GM18951 (cell line): Measurements from ENCODE around the gene PTCH1.

ENCODE experiments used
- POLR2A ChIP-seq: IDR thresholded peaks from 4 replicates; pipeline ENCODE4 v1.6.1; 2011; ENCODE audit warnings: mild to moderate bottlenecking; ENCODE audit not compliant: insufficient read length, insufficient read depth; ENCODE audit errors: extremely low read depth
- in situ Hi-C: fragments of 300-500 bp; cut with MboI; formaldehyde crosslinking; loops from one replicate; pipeline ENCODE4 v1.12.0; 2022; ENCODE audit warnings: low sequenced_read_pairs, mixed read lengths, inconsistent platforms; ENCODE audit not compliant: unreplicated experiment

Gene PTCH1

GRCh38 chr9:95446984-95447383, 69.8 kb downstream of the PTCH1 start:
- TF ChIP-seq POLR2A: no peak
- in situ Hi-C loops: no loop called here

DNA sequence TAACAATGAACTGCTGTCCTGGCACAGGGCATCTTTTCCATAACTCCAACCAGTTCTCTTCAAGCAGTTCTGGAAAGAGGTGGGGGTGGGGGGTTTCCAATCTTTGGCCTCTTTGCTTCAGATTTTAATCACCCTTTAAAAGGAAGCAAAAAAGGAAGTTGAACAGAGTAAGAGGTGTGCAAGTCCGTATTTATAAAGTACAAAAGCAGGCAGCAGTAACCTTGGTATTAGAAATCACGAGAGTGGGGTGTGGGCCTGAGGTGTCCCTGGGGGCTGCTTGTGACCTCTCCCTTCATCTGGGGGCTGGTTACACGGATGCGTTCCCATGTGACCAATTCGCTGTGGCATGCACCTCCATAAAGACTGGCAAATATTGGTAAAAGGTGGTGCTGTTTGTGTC, 70.5 kb downstream of the PTCH1 start:
- in situ Hi-C loops: no loop called here
- no peak for TF ChIP-seq POLR2A

- TF ChIP-seq POLR2A: no peak
- in situ Hi-C loops: no loop called here
These were observed 72.6 kb downstream of the PTCH1 start for GRCh38 chr9:95444160-95444559.

- in situ Hi-C loops: no loop called here
- TF ChIP-seq POLR2A: no peak
These were observed 73.5 kb downstream of the PTCH1 start for GRCh38 chr9:95443301-95443700.

DNA sequence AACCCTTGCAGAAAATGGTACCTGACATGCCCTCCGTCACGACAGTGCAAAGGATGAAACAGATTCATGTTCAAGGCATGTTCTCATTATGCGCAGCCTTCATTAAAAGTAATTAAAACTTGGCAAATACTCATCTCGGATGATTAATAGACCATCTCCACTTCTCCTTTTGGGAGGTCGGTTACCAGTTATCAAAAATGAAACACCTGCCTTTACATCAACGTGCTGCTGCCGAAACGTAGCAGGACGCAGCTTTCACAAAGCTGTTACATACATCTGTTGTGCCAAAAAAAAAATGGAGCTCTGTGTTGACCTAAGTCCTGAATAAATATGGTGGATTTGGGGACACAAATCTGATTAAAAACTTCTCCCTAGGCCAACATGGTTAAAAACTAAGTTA, 75.7 kb downstream of the PTCH1 start:
- in situ Hi-C loops: no loop called here
- no peak for TF ChIP-seq POLR2A

DNA sequence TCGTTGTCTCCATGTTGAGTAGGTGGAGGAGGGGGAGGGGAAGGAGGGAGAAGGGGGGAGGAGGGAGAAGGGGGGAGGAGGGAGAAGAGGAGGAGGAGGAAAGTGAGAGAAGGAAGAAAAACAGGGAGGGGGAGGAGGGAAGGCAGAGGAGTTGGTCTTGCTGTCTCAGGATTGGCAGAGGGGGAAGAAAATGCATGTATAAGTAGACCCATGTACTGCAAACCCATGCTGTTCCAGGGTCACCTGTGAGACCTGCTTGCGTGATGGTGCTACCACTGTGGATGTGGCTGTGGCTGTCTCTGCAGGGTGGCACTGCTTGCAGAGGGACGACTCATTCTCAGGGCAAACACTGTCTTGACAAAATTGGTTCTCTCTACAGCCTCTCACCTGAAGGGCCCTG, 76.3 kb downstream of the PTCH1 start:
- TF ChIP-seq POLR2A: no peak
- in situ Hi-C loops: no loop called here

DNA sequence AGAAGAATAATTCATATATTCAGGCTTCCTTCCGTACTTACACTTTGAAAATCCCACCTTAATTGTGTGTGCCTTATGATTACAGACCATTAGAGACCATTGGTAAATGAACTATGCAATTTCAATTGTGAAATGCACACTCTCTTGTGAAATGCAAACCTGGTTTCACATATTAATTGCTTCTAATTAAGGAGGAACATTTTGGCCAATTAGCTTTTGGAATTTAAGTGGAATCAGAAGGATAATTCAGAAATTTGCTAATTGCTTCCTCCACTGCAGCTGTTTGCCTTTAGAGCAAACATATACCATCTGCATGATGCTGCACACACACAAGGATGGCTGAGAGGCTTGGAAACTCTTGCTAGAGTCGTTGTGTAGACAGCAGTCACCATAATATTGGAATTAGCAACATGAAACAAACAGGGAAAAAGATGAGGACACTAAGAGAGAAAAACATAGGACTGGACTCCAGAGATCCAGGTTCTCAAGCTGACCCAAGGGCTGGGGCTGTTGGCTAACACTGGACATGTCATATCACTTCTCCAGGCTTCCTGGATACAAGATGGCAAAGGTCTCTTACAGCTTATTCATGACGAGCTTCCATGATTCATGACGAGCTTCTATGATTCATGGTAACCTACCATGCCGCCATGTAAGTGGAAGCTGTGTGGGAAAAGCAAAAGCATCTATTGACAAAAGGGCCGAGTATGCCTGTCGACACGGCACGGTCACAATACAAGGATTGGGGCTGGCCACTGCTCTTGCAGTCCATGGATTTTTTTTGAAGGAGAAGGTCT, 78.0 kb downstream of the PTCH1 start:
- in situ Hi-C loops: no loop called here
- TF ChIP-seq POLR2A: no peak

- in situ Hi-C loops: no loop called here
- TF ChIP-seq POLR2A: no peak
These were observed 79.2 kb downstream of the PTCH1 start for GRCh38 chr9:95437559-95437958.

- TF ChIP-seq POLR2A: no peak
- in situ Hi-C loops: no loop called here
These were observed 80.4 kb downstream of the PTCH1 start for GRCh38 chr9:95436416-95436815.

GRCh38 chr9:95435074-95435728, 81.6 kb downstream of the PTCH1 start:
- in situ Hi-C loops: no loop called here
- no peak for TF ChIP-seq POLR2A

GRCh38 chr9:95434116-95435073, 82.4 kb downstream of the PTCH1 start:
- in situ Hi-C loops: no loop called here
- no peak for TF ChIP-seq POLR2A

GRCh38 chr9:95433096-95433819, 83.5 kb downstream of the PTCH1 start:
- in situ Hi-C loops: no loop called here
- TF ChIP-seq POLR2A: no peak

DNA sequence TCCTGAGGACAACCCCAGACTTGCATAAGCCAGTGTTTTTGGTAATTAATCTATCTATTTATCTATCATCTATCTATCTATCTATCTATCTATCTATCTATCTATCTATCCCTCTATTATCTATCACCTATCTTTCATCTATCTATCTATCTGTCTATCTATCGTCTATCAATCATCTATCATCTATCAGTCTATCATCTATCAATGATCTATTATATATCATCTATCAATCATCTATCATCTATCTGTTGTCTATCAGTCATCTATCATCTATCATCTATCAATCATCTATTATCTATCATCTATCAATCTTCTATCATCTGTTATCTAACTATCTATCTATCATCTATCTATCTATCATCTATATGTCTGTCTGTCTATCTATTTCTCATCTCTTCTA, 85.5 kb downstream of the PTCH1 start:
- in situ Hi-C loops: no loop called here

More for the DNA sequence above, 85.5 kb downstream of the PTCH1 start:
- no peak for TF ChIP-seq POLR2A
